HUES48 (cell line): ENCODE measurements around the gene CASKIN2.
A peak's percentile ranks its signal among the peaks of the same experiment; 100 is the strongest.

Experiments
- H3K27ac ChIP-seq: one replicate; pipeline ENCODE4 v1.7.0; 2013; ENCODE audit warnings: low read depth, low read length, inconsistent platforms
- H3K27me3 ChIP-seq: 2 replicates; pipeline ENCODE4 v1.6.1; 2013; ENCODE audit warnings: mild to moderate bottlenecking, low read length; ENCODE audit not compliant: control insufficient read depth, insufficient read depth
- H3K36me3 ChIP-seq: 2 replicates; pipeline ENCODE4 v1.6.1; 2013; ENCODE audit warnings: low read length; ENCODE audit not compliant: control insufficient read depth, insufficient read depth
- H3K4me1 ChIP-seq: 2 replicates; pipeline ENCODE4 v1.6.1; 2013; ENCODE audit warnings: mild to moderate bottlenecking, low read length; ENCODE audit not compliant: control insufficient read depth, insufficient read depth
- H3K4me3 ChIP-seq: 2 replicates; pipeline ENCODE4 v1.5.1; 2013; ENCODE audit warnings: mild to moderate bottlenecking, low read depth, low read length
- H3K9ac ChIP-seq: 2 replicates; pipeline ENCODE4 v1.6.1; 2013; ENCODE audit warnings: mild to moderate bottlenecking, low read depth, low read length, moderate library complexity
- H3K9me3 ChIP-seq: 2 replicates; pipeline ENCODE4 v1.6.1; 2013; ENCODE audit warnings: low read length; ENCODE audit not compliant: control insufficient read depth, insufficient read depth

CASKIN2 gene

DNA sequence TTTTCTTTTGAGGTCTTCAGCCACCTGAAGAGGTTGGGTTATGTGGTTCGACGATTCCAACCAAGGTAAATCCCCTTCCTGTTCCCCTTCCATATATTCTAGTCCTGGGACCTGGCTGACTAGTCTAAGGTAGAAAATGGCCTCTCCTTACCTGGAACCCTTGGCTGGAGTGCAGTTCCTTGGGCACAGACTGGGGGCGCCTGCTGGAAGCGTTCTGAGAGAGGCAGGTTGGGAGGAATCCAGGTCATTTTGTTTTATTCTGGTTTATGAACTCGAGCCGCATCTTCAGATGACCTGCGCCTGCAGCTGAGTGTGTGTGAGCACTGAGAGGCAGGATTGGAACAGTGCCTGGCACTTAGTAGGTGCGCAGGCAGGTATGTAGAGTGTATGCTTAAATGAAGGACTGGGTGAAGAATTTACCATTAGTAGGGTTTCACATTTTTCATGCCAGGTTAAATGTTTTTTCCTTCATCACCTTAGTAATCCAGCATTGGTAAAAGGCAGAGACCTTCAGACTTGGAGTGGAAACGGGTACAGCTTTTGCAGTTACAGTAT lies 3.7 kb upstream of the CASKIN2 start:
- Histone ChIP-seq H3K27me3 (no peaks in the 10 kb centered on the region), H3K4me1 (peaks cover 5% of the 10 kb centered on the region; the same call in 1 of the 2 replicates), H3K9me3 (no peaks in the 10 kb centered on the region), H3K36me3 (peaks cover 44% of the 10 kb centered on the region), H3K9ac (no peak overlapping the region), H3K27ac (no peak overlapping the region), H3K4me3 (no peak overlapping the region)

DNA sequence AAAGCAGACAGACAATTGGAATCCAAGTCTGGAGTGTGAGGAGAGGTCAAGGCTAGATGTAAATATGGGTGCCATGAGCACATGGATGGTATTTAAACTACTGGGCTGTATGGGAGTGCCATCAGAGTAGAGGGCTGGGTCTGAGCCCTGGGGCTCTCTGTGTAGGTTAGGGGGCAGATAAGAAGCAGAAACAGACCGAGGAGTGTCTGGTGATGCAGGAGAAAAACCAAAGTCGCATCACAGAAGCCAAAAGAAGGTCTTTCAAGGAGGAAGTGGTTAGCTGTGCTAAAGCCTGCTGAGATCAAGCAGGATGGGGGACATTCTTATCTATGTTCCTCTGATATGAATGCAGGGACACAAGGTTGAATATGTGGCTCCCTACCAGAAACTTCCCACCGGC lies 2.9 kb upstream of the CASKIN2 start:
- Histone ChIP-seq H3K27me3 (no peaks in the 10 kb centered on the region), H3K9me3 (no peaks in the 10 kb centered on the region), H3K4me3 (no peak overlapping the region), H3K9ac (no peak overlapping the region), H3K36me3 (peaks cover 43% of the 10 kb centered on the region), H3K27ac (no peak overlapping the region), H3K4me1 (peaks cover 6% of the 10 kb centered on the region; the same call in 1 of the 2 replicates)

DNA sequence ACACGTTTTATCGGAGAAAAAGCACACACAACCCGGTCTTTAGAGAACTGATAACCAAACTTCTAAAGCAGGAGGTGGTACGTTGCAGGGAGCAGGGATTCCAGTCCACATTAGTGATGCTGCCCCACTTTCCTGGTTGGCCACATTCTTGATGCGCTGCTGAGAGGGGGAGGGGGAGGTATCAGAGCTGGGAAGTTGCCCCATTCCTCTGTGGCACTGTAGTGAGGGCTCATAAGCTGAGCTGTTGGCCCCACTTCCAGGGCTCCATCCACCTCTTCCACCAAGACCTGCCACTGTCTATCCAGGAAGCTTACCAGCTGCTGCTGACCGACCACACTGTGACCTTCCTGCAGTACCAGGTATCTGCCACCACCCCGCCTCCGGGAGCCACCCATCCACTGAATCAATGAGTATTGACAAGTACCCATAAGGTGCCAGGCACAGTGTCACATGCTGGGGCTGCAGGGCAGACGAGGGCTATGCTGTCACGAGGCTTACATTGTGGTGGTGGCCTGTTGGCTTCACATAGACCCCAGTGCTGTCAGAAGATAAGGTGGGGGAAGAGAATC lies 2.0 kb upstream of the CASKIN2 start:
- Histone ChIP-seq H3K4me1 (peaks cover 6% of the 10 kb centered on the region; the same call in 1 of the 2 replicates), H3K4me3 (peak overlapping the region; percentile 98), H3K9ac (no peak overlapping the region), H3K36me3 (peaks cover 42% of the 10 kb centered on the region), H3K9me3 (no peaks in the 10 kb centered on the region), H3K27me3 (no peaks in the 10 kb centered on the region), H3K27ac (no peak overlapping the region)

DNA sequence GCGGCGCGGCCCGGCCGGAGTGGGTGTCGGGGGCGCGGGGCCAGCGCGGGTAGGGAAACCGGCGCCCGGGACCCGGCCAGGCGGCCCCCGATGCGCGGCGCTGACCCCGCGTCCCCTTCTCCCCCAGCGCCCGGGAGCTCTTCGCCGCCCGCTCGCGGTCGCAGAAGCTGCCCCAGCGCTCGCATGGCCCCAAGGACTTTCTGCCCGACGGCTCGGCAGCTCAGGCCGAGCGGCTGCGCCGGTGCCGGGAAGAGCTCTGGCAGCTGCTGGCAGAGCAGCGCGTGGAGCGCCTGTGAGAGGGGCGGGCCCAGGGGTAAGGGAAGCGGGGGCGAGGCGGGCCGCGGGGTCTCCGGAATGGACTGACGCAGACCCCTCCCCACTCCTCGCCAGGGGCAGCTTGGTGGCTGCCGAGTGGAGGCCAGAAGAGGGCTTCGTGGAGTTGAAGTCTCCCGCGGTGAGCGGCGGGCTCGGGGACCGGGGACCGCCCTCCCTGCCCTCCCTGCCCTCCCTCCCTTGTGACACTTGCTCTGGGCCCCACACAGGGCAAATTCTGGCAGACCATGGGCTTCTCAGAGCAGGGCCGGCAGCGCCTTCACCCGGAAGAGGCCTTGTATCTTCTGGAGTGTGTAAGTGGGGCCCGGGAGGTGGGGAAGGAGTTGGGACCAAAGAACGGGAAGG lies 1.4 kb upstream of the CASKIN2 start:
- no peaks in the 10 kb centered on the region for H3K27me3 ChIP-seq
- peak overlapping the region; percentile 98 for H3K4me3 ChIP-seq
- peak overlapping the region; percentile 12 for H3K27ac ChIP-seq
- peaks cover 43% of the 10 kb centered on the region for H3K36me3 ChIP-seq
- H3K9ac ChIP-seq, result no peak overlapping the region
- H3K9me3 ChIP-seq, result no peaks in the 10 kb centered on the region
- H3K4me1 ChIP-seq, result peaks cover 6% of the 10 kb centered on the region; the same call in 1 of the 2 replicates

DNA sequence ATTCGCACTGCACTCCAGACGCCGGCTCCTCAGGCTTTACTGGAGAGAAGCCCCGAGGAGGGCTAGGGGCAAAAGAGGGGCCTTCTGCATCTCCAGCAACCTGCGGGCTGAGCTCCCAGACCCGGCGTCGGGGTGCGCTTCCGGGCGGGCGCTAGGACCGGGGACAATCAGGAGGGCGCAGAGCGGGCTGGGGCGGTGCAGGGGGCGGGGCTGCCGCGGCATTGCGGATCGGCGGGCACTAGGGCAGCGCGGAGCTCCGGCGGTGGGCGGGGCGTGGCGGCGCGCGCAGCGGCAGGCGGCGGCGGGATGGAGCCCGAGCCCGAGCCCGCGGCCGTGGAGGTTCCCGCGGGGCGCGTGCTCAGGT lies 900 bp upstream of the CASKIN2 start, which contains the start of gene TSEN54:
TSEN54 (plus strand) TSS at position 274 of the 364 bp plus-strand sequence; CDS start at position 307, 33 bp downstream.
- Histone ChIP-seq H3K27me3 (no peaks in the 10 kb centered on the region), H3K4me3 (peak within 1 kb of the TSS; percentile 98), H3K9me3 (no peaks in the 10 kb centered on the region), H3K4me1 (peaks cover 6% of the 10 kb centered on the region; the same call in 1 of the 2 replicates), H3K27ac (peak within 1 kb of the TSS; percentile 82), H3K36me3 (peaks cover 42% of the 10 kb centered on the region), H3K9ac (no peak within 1 kb of the TSS)

DNA sequence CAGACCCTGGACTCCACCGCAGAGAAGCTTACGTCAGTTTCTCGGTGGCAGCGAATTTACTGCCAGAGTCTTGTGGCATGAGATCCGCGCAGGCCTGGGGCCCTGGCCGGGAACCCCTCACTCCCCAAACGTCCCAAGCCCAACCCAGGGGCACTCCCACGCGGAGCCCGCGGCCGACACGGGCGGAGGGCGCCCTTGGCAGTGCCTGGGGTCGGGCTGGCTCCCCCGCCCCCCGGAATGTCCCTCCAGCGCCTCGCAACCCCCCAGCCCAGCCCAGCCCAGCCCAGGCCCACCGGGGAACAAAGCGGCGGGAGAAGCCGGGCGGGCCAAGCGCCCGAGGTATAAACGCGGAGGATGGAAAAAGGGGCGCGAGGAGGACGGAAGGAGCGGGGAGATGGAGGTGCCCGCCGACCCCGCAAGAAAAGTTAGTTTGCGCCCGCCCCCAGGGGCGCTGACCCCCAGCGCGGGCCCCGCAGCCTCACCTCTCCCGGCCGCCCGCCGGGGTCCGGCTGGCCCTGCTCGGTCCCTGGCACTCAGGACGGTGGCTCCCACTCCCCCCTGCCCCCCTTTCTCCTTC lies 330 bp downstream of the CASKIN2 start:
- Histone ChIP-seq H3K27me3 (no peaks in the 10 kb centered on the region), H3K4me3 (peak overlapping the region; percentile 98), H3K9ac (peak overlapping the region; percentile 83), H3K36me3 (peaks cover 38% of the 10 kb centered on the region), H3K9me3 (no peaks in the 10 kb centered on the region), H3K27ac (peak overlapping the region; percentile 82), H3K4me1 (peaks cover 6% of the 10 kb centered on the region; the same call in 1 of the 2 replicates)

DNA sequence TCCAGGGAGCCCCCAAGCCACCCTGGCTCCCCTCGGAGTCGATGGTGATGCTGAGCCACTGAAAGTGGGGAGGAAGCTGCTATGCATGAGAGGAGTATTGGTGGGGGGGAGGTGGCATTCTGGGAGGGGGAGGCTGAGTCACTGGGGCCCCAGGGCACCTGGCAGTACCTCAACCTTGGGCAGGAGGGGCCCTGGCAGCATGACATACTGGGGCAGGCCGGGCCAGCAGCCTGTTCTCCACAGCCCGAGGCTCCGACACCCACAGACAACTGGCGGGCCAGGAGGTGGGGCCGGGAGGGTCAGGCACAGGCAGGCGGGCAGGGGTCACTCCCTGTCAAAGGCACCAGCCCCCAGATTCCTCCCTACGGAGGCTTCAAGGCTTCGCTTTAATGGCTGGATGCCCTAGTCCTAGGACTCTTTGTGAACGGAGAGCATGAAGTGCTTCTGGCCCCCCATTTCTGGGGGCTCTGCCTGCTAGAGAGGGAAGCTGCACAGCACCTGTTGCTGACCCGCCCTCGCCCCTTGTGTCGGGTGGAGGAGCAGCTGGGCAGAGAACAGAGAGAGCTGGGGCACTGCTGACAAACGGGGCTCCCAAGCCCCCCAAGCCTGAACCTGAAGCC lies 928 bp downstream of the CASKIN2 start:
- Histone ChIP-seq H3K27ac (peak overlapping the region; percentile 82), H3K9ac (peak overlapping the region; percentile 83), H3K4me3 (peak overlapping the region; percentile 98), H3K36me3 (peaks cover 40% of the 10 kb centered on the region), H3K27me3 (no peaks in the 10 kb centered on the region), H3K4me1 (peaks cover 6% of the 10 kb centered on the region; the same call in 1 of the 2 replicates), H3K9me3 (no peaks in the 10 kb centered on the region)

DNA sequence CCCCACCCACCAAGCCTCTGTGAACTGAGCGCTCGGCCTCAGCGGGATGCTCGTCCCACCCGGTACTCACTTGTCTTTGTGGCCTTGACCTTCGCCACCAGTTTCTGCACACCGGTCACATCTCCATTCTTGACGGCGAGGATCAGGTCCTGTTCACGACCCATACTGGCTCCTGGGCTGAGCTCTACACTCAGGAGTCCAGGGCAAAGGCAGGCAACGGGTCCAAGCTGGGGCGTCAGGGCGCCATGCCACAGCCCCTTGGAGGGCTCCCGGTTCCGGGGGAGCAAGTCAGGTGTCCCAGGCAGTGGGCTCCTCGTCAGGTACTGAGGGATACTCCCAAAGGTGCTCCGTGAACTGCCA lies 1.7 kb downstream of the CASKIN2 start:
- Histone ChIP-seq H3K27me3 (no peaks in the 10 kb centered on the region), H3K9me3 (no peaks in the 10 kb centered on the region), H3K9ac (no peak overlapping the region), H3K4me3 (no peak overlapping the region), H3K36me3 (peaks cover 35% of the 10 kb centered on the region), H3K4me1 (peaks cover 6% of the 10 kb centered on the region; the same call in 1 of the 2 replicates), H3K27ac (no peak overlapping the region)

DNA sequence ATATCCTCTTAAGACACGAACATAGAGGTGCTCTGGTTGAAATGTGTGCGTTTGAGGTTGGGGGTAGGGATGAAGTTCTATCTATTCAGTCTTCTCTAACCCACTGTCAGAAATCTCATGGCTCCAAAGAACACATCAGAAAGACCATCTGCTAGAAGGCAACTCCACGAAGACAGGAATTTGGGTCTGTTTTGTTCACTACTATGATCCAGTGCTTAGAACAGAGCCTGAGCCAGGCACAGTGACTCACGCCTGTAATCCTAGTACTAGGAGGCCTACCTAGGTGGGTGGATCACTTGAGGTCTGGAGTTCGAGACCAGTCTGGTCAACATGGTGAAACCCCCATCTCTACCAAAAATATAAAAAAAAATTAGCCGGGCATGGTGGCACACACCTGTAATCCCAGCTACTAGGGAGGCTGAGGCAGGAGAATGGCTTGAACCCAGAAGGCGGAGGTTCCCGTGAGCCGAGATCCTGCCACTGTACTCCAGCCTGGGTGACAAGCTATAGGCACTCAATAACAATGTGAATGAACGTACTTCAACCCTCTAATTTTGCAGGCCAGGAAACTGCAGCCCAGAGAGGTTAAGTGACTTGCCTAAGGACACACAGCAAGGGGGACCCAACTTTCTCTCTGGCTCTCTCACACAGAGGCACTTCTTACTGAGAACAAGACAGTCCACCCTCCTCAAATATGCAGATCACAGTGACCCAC lies 2.3 kb downstream of the CASKIN2 start:
- Histone ChIP-seq H3K27me3 (no peaks in the 10 kb centered on the region), H3K9ac (no peak overlapping the region), H3K4me1 (peaks cover 6% of the 10 kb centered on the region; the same call in 1 of the 2 replicates), H3K27ac (no peak overlapping the region), H3K9me3 (no peaks in the 10 kb centered on the region), H3K4me3 (no peak overlapping the region), H3K36me3 (peaks cover 34% of the 10 kb centered on the region)
